ENCODE results near the gene SAE1. TPM values are rescaled to one million over a fixed set of nuclear protein-coding genes. Genes with fewer than 3 reads are reported as not detected.

The SAE1 gene
- total and polyA plus RNA-seq, 8 donors = 16.2 to 373 (median 43.5) TPM

- H3K27ac ChIP-seq = peak overlapping the region; percentile 32 to 80 (median 58)
- intact Hi-C loops (cut with DNase I; ENCODE audit: low total_unique reads) = no loop called here
- DNase-seq = no peak
- peaks cover 10 to 60% (median 50%) of the 10 kb centered on the region in 4 donors for H3K36me3 ChIP-seq
- no peak overlapping the region for H3K4me3 ChIP-seq
- 56 to 70% (median 68%) methylated on average over 5 of the region's 5 CpGs for WGBS, 5 donors
- no peaks in the 10 kb centered on the region for H3K27me3 ChIP-seq
- H3K9me3 ChIP-seq = no peaks in the 10 kb centered on the region
- peaks cover 10 to 46% (median 25%) of the 10 kb centered on the region in 4 donors for H3K4me1 ChIP-seq
- TF ChIP-seq POLR2AphosphoS5 (IDR thresholded peaks at IDR 0.05) = peak in 1 of 3 donors; percentile 42
- TF ChIP-seq EP300 (IDR thresholded peaks at IDR 0.05) = no peak
These were observed 45.5 kb downstream of the SAE1 start for GRCh38 chr19:47176071-47176626.

GRCh38 chr19:47176627-47177090, 46.0 kb downstream of the SAE1 start:
- peak in 1 of 2 donors; percentile 35 for DNase-seq
- Histone ChIP-seq H3K4me3 (no peak overlapping the region), H3K4me1 (peaks cover 10 to 46% (median 25%) of the 10 kb centered on the region in 4 donors), H3K27ac (peak overlapping the region; percentile 32 to 80 (median 58)), H3K9me3 (no peaks in the 10 kb centered on the region), H3K27me3 (no peaks in the 10 kb centered on the region), H3K36me3 (peaks cover 10 to 55% (median 46%) of the 10 kb centered on the region in 4 donors)
- 23 to 56% (median 32%) methylated on average over 5 of the region's 5 CpGs for WGBS, 5 donors
- intact Hi-C loops (cut with DNase I; ENCODE audit: low total_unique reads) = no loop called here
- no peak for TF ChIP-seq CTCF (IDR thresholded peaks at IDR 0.05)
- peak in 1 of 3 donors; percentile 42 for TF ChIP-seq POLR2AphosphoS5 (IDR thresholded peaks at IDR 0.05)

GRCh38 chr19:47179653-47180310, 49.1 kb downstream of the SAE1 start:
- TF ChIP-seq CTCF (IDR thresholded peaks at IDR 0.05) = no peak
- DNase-seq = no peak
- Histone ChIP-seq H3K4me3 (no peak overlapping the region), H3K4me1 (peaks cover 10 to 53% (median 25%) of the 10 kb centered on the region in 4 donors), H3K27me3 (no peaks in the 10 kb centered on the region), H3K27ac (no peak overlapping the region), H3K9me3 (no peaks in the 10 kb centered on the region), H3K36me3 (peaks cover 5 to 51% (median 46%) of the 10 kb centered on the region in 4 donors)
- intact Hi-C loops (cut with DNase I; ENCODE audit: low total_unique reads) = no loop called here
- 73 to 84% (median 78%) methylated on average over 4 of the region's 4 CpGs for WGBS, 5 donors

- no peak for TF ChIP-seq EP300 (IDR thresholded peaks at IDR 0.05)
- TF ChIP-seq CTCF (IDR thresholded peaks at IDR 0.05) = no peak
- TF ChIP-seq POLR2A (IDR thresholded peaks at IDR 0.05) = no peak
- TF ChIP-seq POLR2AphosphoS5 (IDR thresholded peaks at IDR 0.05) = no peak
- H3K4me3 ChIP-seq = no peak overlapping the region
- intact Hi-C loops (cut with DNase I; ENCODE audit: low total_unique reads) = no loop called here
- H3K4me1 ChIP-seq = peaks cover 1 to 44% (median 12%) of the 10 kb centered on the region in 4 donors
- peaks cover 5 to 64% (median 42%) of the 10 kb centered on the region in 4 donors for H3K36me3 ChIP-seq
- DNase-seq = no peak
- no peaks in the 10 kb centered on the region for H3K9me3 ChIP-seq
- 71 to 82% (median 78%) methylated on average over 2 of the region's 2 CpGs for WGBS, 5 donors
- H3K27me3 ChIP-seq = no peaks in the 10 kb centered on the region
- peak overlapping the region in 1 of 5 donors; percentile 19 for H3K27ac ChIP-seq
These were observed 53.0 kb downstream of the SAE1 start for GRCh38 chr19:47183601-47184000.

Data from stomach (tissue), 9 donors.